HepG2 (cell line): Measurements from ENCODE around the gene EPHX1. TPM values are rescaled to one million over a fixed set of nuclear protein-coding genes. Genes with fewer than 3 reads are reported as not detected.

Source experiments
- ARID2 ChIP-seq: sonication (generic); formaldehyde crosslinking; IDR thresholded peaks from 2 replicates; pipeline ENCODE4 v1.8.1; 2022; ENCODE audit warnings: mild to moderate bottlenecking, missing genetic modification reagents, borderline replicate concordance
- ARNTL ChIP-seq: sonication (generic); formaldehyde crosslinking; IDR thresholded peaks from 2 replicates; pipeline ENCODE4 v1.4.0; 2020; ENCODE audit warnings: mild to moderate bottlenecking, missing genetic modification reagents
- EP300 ChIP-seq, 3 experiments: sonication (generic) in 1 of 3; formaldehyde crosslinking in 1 of 3; IDR thresholded peaks; 2 replicates each; pipeline versions ENCODE4 v1.5.1 to v1.6.1; 2011 to 2020; ENCODE audit warnings: low read depth in 2 of 3, low read length in 2 of 3, borderline replicate concordance in 1 of 3, improper control_type of control experiment in 1 of 3, mild to moderate bottlenecking in 1 of 3, missing genetic modification reagents in 1 of 3, moderate library complexity in 1 of 3
- FOXA3 ChIP-seq: IDR thresholded peaks from 2 replicates; pipeline ENCODE4 v1.6.1; 2016; ENCODE audit warnings: missing genetic modification reagents, missing compliant biosample characterization
- GLI4 ChIP-seq: sonication (generic); formaldehyde crosslinking; IDR thresholded peaks from 2 replicates; pipeline ENCODE4 v1.5.1; 2020; ENCODE audit warnings: missing genetic modification reagents, mild to moderate bottlenecking, moderate library complexity, borderline replicate concordance
- KMT2B ChIP-seq: IDR thresholded peaks from 2 replicates; pipeline ENCODE4 v1.6.1; 2016; ENCODE audit warnings: missing genetic modification reagents, missing compliant biosample characterization
- NCOA2 ChIP-seq: sonication (generic); formaldehyde crosslinking; IDR thresholded peaks from 2 replicates; pipeline ENCODE4 v1.8.0; 2022; ENCODE audit warnings: inconsistent platforms
- SETDB1 ChIP-seq: sonication (generic); formaldehyde crosslinking; IDR thresholded peaks from 2 replicates; pipeline ENCODE4 v1.5.1; 2020; ENCODE audit warnings: missing genetic modification reagents, mild to moderate bottlenecking, borderline replicate concordance
- STAT5B ChIP-seq: sonication (generic); formaldehyde crosslinking; IDR thresholded peaks from 2 replicates; pipeline ENCODE4 v1.4.0; 2020; ENCODE audit warnings: missing genetic modification reagents
- ZNF205 ChIP-seq: IDR thresholded peaks from 2 replicates; pipeline ENCODE4 v1.6.1; 2018; ENCODE audit warnings: missing biosample characterization, missing genetic modification reagents
- ZNF558 ChIP-seq: sonication (generic); formaldehyde crosslinking; IDR thresholded peaks from 2 replicates; pipeline ENCODE4 v1.9.0; 2022; ENCODE audit warnings: mild to moderate bottlenecking, missing genetic modification reagents, borderline replicate concordance
- ZNF577 ChIP-seq: sonication (generic); formaldehyde crosslinking; IDR thresholded peaks from 2 replicates; pipeline ENCODE4 v1.4.0; 2020; ENCODE audit warnings: mild to moderate bottlenecking, low read depth, missing genetic modification reagents, borderline replicate concordance
- ZNF652 ChIP-seq: IDR thresholded peaks from 2 replicates; pipeline ENCODE4 v1.6.1; 2016; ENCODE audit warnings: low read depth, borderline replicate concordance
- polyA plus RNA-seq, 8 experiments: library from polyadenylated mRNA; depleted of rRNA in 3 of 8; stranded (reverse) in 7 of 8; unstranded in 1 of 8; fragments of >200 nt; fragmentation: Illumina TruSeq in 4 of 8; extraction: Trizol in 4 of 8; gene quantifications; 2 replicates each; pipeline versions ENCODE4 v1.2.1 to v1.2.3, GENCODE V29; 2011 to 2016; ENCODE audit warnings: low read depth in 4 of 8, missing spikeins in 1 of 8, mixed read lengths in 1 of 8; ENCODE audit not compliant: insufficient read depth in 1 of 8
- total RNA-seq, 5 experiments: library from RNA; depleted of rRNA; stranded (reverse); fragments of >200 nt; fragmentation: Illumina TruSeq; extraction: Trizol; gene quantifications; 2 replicates each; pipeline ENCODE4 v1.2.3, GENCODE V29; 2016; ENCODE audit warnings: low read depth in 1 of 5
- TF ChIP-seq, protein P1 (sequence below): sonication (generic); formaldehyde crosslinking; IDR thresholded peaks from 2 replicates; pipeline ENCODE4 v1.4.0; 2020; ENCODE audit warnings: missing genetic modification reagents, borderline replicate concordance
- TF ChIP-seq, protein P2 (sequence below): sonication (generic); formaldehyde crosslinking; IDR thresholded peaks from 2 replicates; pipeline ENCODE4 v1.5.0; 2020; ENCODE audit warnings: missing genetic modification reagents
- TF ChIP-seq, protein P3 (sequence below): sonication (generic); formaldehyde crosslinking; IDR thresholded peaks from 2 replicates; pipeline ENCODE4 v1.4.0; 2020; ENCODE audit warnings: mild to moderate bottlenecking, missing genetic modification reagents
- TF ChIP-seq, protein P4 (sequence below): sonication (generic); formaldehyde crosslinking; IDR thresholded peaks from 2 replicates; pipeline ENCODE4 v1.4.0; 2020; ENCODE audit warnings: missing genetic modification reagents, borderline replicate concordance
- TF ChIP-seq, protein P5 (sequence below): sonication (generic); formaldehyde crosslinking; IDR thresholded peaks from 2 replicates; pipeline ENCODE4 v1.4.0; 2020; ENCODE audit warnings: mild to moderate bottlenecking, missing genetic modification reagents, borderline replicate concordance

The EPHX1 gene
- total and polyA plus RNA-seq, 2 of the 13 experiments (the other 11 are each of a cell fraction or from before 2014, with no cell fraction given) = 27.7 to 36.5 TPM

DNA sequence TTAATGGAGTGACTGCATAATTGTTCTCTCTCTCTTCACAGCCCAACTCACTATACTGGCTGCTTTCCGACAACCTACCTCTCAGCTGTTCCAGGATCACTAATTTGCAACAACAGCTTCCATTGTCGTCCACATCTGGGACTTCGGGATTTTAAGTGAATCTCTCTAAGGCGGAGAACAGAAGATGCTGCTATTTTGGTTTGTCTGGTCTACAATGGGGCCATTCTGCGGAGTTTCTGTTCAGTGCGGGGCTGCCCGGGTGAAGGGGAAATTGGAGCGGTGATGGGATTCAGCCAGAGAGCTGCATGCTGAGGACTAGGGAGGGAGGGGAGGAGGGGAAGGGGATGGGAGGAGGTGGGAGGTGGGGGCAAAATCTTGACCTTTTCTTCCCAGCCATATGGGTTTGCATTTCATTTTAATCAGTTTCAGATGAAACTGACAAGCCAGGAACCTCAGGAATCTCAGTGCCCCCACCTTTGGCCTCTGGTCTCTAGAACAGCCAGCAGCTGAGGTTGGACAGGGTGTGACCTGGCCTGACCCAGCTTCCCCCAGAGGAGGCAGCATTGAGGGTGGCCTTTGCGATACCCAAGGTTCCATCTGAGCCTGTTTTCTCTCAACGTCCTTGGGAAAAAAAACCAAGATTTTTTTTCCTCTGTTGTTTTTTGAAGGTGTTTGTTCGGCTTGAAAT lies 39.2 kb upstream of the EPHX1 start (continued):
- TF ChIP-seq, protein P1, sequence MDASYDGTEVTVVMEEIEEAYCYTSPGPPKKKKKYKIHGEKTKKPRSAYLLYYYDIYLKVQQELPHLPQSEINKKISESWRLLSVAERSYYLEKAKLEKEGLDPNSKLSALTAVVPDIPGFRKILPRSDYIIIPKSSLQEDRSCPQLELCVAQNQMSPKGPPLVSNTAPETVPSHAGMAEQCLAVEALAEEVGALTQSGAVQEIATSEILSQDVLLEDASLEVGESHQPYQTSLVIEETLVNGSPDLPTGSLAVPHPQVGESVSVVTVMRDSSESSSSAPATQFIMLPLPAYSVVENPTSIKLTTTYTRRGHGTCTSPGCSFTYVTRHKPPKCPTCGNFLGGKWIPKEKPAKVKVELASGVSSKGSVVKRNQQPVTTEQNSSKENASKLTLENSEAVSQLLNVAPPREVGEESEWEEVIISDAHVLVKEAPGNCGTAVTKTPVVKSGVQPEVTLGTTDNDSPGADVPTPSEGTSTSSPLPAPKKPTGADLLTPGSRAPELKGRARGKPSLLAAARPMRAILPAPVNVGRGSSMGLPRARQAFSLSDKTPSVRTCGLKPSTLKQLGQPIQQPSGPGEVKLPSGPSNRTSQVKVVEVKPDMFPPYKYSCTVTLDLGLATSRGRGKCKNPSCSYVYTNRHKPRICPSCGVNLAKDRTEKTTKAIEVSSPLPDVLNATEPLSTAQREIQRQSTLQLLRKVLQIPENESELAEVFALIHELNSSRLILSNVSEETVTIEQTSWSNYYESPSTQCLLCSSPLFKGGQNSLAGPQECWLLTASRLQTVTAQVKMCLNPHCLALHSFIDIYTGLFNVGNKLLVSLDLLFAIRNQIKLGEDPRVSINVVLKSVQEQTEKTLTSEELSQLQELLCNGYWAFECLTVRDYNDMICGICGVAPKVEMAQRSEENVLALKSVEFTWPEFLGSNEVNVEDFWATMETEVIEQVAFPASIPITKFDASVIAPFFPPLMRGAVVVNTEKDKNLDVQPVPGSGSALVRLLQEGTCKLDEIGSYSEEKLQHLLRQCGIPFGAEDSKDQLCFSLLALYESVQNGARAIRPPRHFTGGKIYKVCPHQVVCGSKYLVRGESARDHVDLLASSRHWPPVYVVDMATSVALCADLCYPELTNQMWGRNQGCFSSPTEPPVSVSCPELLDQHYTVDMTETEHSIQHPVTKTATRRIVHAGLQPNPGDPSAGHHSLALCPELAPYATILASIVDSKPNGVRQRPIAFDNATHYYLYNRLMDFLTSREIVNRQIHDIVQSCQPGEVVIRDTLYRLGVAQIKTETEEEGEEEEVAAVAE (CRISPR knock-in tag) = no peak
- TF ChIP-seq, protein P2, sequence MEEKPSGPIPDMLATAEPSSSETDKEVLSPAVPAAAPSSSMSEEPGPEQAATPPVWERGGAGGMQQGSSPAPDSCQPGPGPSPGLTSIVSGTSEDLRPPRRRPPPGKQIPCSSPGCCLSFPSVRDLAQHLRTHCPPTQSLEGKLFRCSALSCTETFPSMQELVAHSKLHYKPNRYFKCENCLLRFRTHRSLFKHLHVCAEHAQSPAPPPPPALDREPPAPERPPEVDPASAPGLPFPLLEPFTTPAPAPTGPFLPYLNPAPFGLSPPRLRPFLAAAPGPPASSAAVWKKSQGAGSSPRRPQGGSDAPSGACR (CRISPR knock-in tag) = no peak
- TF ChIP-seq EP300 (IDR thresholded peaks at IDR 0.05; ENCODE audit: low read depth in 2 of 2, low read length in 2 of 2) (peak in 1 of 2 experiments; percentile 20; a peak in 1 of 4 replicates), EP300 (CRISPR knock-in tag; IDR thresholded peaks at IDR 0.05; ENCODE audit: borderline replicate concordance) (no peak), ZNF558 (CRISPR knock-in tag) (no peak), GLI4 (CRISPR knock-in tag) (no peak), FOXA3 (no peak), ZNF652 (CRISPR knock-in tag) (no peak), ARID2 (CRISPR knock-in tag) (no peak), KMT2B (CRISPR knock-in tag) (no peak), ZNF205 (CRISPR knock-in tag) (no peak), NCOA2 (CRISPR knock-in tag) (peak; percentile 50), ARNTL (no peak), SETDB1 (CRISPR knock-in tag) (no peak), ZNF577 (CRISPR knock-in tag) (no peak), STAT5B (CRISPR knock-in tag) (no peak)
- TF ChIP-seq, protein P3, sequence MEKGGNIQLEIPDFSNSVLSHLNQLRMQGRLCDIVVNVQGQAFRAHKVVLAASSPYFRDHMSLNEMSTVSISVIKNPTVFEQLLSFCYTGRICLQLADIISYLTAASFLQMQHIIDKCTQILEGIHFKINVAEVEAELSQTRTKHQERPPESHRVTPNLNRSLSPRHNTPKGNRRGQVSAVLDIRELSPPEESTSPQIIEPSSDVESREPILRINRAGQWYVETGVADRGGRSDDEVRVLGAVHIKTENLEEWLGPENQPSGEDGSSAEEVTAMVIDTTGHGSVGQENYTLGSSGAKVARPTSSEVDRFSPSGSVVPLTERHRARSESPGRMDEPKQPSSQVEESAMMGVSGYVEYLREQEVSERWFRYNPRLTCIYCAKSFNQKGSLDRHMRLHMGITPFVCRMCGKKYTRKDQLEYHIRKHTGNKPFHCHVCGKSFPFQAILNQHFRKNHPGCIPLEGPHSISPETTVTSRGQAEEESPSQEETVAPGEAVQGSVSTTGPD (CRISPR knock-in tag) = no peak
- TF ChIP-seq, protein P4, sequence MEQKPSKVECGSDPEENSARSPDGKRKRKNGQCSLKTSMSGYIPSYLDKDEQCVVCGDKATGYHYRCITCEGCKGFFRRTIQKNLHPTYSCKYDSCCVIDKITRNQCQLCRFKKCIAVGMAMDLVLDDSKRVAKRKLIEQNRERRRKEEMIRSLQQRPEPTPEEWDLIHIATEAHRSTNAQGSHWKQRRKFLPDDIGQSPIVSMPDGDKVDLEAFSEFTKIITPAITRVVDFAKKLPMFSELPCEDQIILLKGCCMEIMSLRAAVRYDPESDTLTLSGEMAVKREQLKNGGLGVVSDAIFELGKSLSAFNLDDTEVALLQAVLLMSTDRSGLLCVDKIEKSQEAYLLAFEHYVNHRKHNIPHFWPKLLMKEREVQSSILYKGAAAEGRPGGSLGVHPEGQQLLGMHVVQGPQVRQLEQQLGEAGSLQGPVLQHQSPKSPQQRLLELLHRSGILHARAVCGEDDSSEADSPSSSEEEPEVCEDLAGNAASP (CRISPR knock-in tag) = peak; percentile 97
- TF ChIP-seq, protein P5, sequence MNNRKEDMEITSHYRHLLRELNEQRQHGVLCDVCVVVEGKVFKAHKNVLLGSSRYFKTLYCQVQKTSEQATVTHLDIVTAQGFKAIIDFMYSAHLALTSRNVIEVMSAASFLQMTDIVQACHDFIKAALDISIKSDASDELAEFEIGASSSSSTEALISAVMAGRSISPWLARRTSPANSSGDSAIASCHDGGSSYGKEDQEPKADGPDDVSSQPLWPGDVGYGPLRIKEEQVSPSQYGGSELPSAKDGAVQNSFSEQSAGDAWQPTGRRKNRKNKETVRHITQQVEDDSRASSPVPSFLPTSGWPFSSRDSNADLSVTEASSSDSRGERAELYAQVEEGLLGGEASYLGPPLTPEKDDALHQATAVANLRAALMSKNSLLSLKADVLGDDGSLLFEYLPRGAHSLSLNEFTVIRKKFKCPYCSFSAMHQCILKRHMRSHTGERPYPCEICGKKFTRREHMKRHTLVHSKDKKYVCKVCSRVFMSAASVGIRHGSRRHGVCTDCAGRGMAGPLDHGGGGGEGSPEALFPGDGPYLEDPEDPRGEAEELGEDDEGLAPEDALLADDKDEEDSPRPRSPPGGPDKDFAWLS (CRISPR knock-in tag) = no peak
